Measurements from ENCODE around the gene TMEM45B. TPM values are rescaled to one million over a fixed set of nuclear protein-coding genes. Genes with fewer than 3 reads are reported as not detected.

The TMEM45B gene
- total and polyA plus RNA-seq, 2 experiments from 2014 or later, result 0.11 to 0.38 TPM

- DNase-seq (ENCODE audit: low spot score) (no peak), ATAC-seq (no peak)
- H3K27me3 Mint-ChIP-seq (ENCODE audit: insufficient read depth, low read depth, poor library complexity), result peaks cover 4% of the 10 kb centered on the region
These were observed 28.0 kb upstream of the TMEM45B start for GRCh38 chr11:129787532-129788155.

More at GRCh38 chr11:129787532-129788155, 28.0 kb upstream of the TMEM45B start:
- Histone ChIP-seq H3K4me1 (ENCODE audit: insufficient read depth) (no peaks in the 10 kb centered on the region), H4K20me1 (replicated peaks; ENCODE audit: insufficient read depth) (no peaks in the 10 kb centered on the region), H3F3A (replicated peaks; ENCODE audit: low read depth) (no peaks in the 10 kb centered on the region), H3K9me2 (ENCODE audit: insufficient read depth) (no peaks in the 10 kb centered on the region), H3K27me3 (ENCODE audit: insufficient read depth) (no peaks in the 10 kb centered on the region), H3K4me2 (no peak overlapping the region), H3K27ac (ENCODE audit: low read depth) (no peak overlapping the region), H3K79me2 (replicated peaks; ENCODE audit: insufficient read depth) (no peaks in the 10 kb centered on the region), H3K36me3 (ENCODE audit: insufficient read depth) (no peaks in the 10 kb centered on the region), H3K4me3 (no peak overlapping the region), H2AFZ (no peak overlapping the region)
- TF ChIP-seq JUNB (IDR thresholded peaks at IDR 0.05; ENCODE audit: unreplicated experiment), result no peak
- TF ChIP-seq ETS1 (IDR thresholded peaks at IDR 0.05), result no peak
- no peak for TF ChIP-seq CTCF (conservative IDR thresholded peaks at IDR 0.05; ENCODE audit: low read depth in 2 of 2)
- no peak for TF ChIP-seq REST (IDR thresholded peaks at IDR 0.05; ENCODE audit: unreplicated experiment)
- Mint-ChIP-seq H3K36me3 (ENCODE audit: low read depth) (no peaks in the 10 kb centered on the region), H3K4me3 (no peak overlapping the region), H3K4me1 (no peaks in the 10 kb centered on the region), H3K9me3 (no peaks in the 10 kb centered on the region), H3K27ac (no peak overlapping the region)

Data from GM23338 (cell line).